Natural killer cell (primary cell): ENCODE results near the gene ABHD4. TPM values are rescaled to one million over a fixed set of nuclear protein-coding genes. Genes with fewer than 3 reads are reported as not detected.

Experiments
- ATAC-seq, 3 donors: fragments of 150-1000 bp in 2 of 3; fragments of 200-7000 bp in 1 of 3; cut with Tn5 transposase; 1 replicate in 1 of 3; 2 replicates in 2 of 3; pipeline ENCODE4 v1.10.0; 2021; ENCODE audit warnings: mild to moderate bottlenecking in 2 of 3, moderate library complexity in 2 of 3
- DNase-seq, 2 donors: peaks; one replicate each; pipeline versions ENCODE4 v3.0.0 to v3.0.0-alpha.2; 2013 to 2021; ENCODE audit warnings: mixed read lengths in 1 of 2
- H3K27ac ChIP-seq: one replicate; pipeline ENCODE4 v1.5.1; 2013; ENCODE audit warnings: mild to moderate bottlenecking, low read length
- H3K27me3 ChIP-seq: one replicate; pipeline ENCODE4 v1.6.1; 2013; ENCODE audit warnings: low read length; ENCODE audit not compliant: control insufficient read depth, insufficient read depth
- H3K36me3 ChIP-seq: one replicate; pipeline ENCODE4 v1.6.1; 2013; ENCODE audit warnings: low read length; ENCODE audit not compliant: control insufficient read depth, insufficient read depth
- H3K4me1 ChIP-seq: one replicate; pipeline ENCODE4 v1.6.1; 2013; ENCODE audit warnings: low read length; ENCODE audit not compliant: control insufficient read depth, insufficient read depth
- H3K4me3 ChIP-seq: one replicate; pipeline ENCODE4 v1.5.1; 2013; ENCODE audit warnings: low read length
- H3K9me3 ChIP-seq: one replicate; pipeline ENCODE4 v1.6.1; 2013; ENCODE audit warnings: low read length; ENCODE audit not compliant: control insufficient read depth, insufficient read depth
- H3K27ac Mint-ChIP-seq, 2 donors: one replicate each; pipeline ENCODE4 v1.8.0; 2022; ENCODE audit warnings: mild to moderate bottlenecking in 2 of 2, mixed read lengths in 2 of 2, moderate library complexity in 1 of 2
- H3K27me3 Mint-ChIP-seq, 2 donors: one replicate each; pipeline ENCODE4 v1.8.0; 2022; ENCODE audit warnings: low read depth in 2 of 2, mixed read lengths in 2 of 2
- H3K36me3 Mint-ChIP-seq: one replicate; pipeline ENCODE4 v1.8.0; 2022; ENCODE audit warnings: mixed read lengths
- H3K4me1 Mint-ChIP-seq, 2 donors: one replicate each; pipeline ENCODE4 v1.8.0; 2022; ENCODE audit warnings: mixed read lengths in 2 of 2
- H3K4me3 Mint-ChIP-seq: one replicate; pipeline ENCODE4 v1.8.0; 2022; ENCODE audit warnings: mild to moderate bottlenecking, moderate library complexity, mixed read lengths
- H3K9me3 Mint-ChIP-seq, 2 donors: one replicate each; pipeline ENCODE4 v1.8.0; 2022; ENCODE audit warnings: mixed read lengths in 2 of 2
- WGBS: methylation state at CpG from one replicate; pipeline ENCODE4 v1.1.7; 2013; ENCODE audit warnings: missing lambda C conversion rate; ENCODE audit not compliant: insufficient coverage; 5-methylcytosine and 5-hydroxymethylcytosine counted together
- intact Hi-C: fragments of 100-400 bp; cut with micrococcal nuclease; formaldehyde crosslinking; loops from one replicate; pipeline ENCODE4 v1.14.2; 2022
- total RNA-seq, 4 donors: library from RNA; stranded (reverse); fragments of 120-200 nt in 1 of 4; gene quantifications; one replicate each; pipeline versions ENCODE4 v1.2.3 to v1.2.4, GENCODE V29; 2013 to 2022
- TF ChIP-seq, protein P1 (sequence below): fragments of 200-600 bp; IDR thresholded peaks from one replicate; pipeline ENCODE4 v1.8.0; 2022; ENCODE audit warnings: antibody characterized with exemption

The ABHD4 gene
- total RNA-seq, 3 donors from 2014 or later (not counting 1 experiment from before 2014, with no cell fraction given), result 29.7 to 39.3 (median 30.2) TPM

DNA sequence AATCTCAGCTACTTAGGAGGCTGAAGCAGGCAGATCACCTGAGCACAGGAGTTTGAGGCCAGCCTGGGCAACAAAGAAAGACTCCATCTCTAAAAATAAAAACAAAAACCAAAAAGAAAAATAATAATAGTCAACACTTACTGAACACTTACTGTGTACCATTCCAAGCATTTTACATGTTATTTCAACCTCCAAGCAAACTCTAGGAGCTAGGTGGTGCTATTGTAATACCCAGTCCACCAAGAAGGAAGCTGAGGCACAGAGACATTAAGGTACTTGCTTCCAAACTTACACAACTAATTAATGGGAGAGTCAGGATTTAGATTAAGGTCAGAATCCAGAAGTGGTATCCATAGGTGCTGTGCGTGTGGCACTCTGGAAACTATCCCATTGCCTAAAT lies 59.8 kb downstream of the ABHD4 start:
- intact Hi-C loops, result no loop called here
- no peaks in the 10 kb centered on the region for H3K27me3 ChIP-seq

DNA sequence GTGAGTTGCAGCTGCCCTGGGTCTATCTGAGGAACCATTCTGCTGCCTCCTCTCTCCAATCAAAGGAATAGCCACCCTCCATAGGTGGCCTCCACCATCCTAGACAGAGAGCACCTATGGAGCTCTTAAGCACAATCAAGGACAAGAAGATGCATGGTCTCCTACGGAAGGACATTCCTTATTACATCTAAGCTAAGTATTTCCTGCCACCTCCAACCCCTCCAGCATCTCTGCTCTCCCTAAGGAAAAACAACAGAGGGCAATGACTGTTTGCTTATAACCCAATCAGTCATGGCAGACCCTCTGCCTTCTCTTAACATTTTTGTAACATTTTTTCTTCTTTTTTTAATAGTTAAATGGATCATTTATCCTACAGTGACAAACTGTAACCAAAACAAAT lies 60.8 kb downstream of the ABHD4 start:
- Mint-ChIP-seq H3K9me3 (no peaks in the 10 kb centered on the region), H3K4me3 (no peak overlapping the region), H3K27ac (no peak overlapping the region), H3K27me3 (peaks cover 0 to 5% of the 10 kb centered on the region in 2 donors), H3K4me1 (no peaks in the 10 kb centered on the region), H3K36me3 (no peaks in the 10 kb centered on the region)
- intact Hi-C loops, result no loop called here
- Histone ChIP-seq H3K4me3 (no peak overlapping the region), H3K36me3 (no peaks in the 10 kb centered on the region), H3K9me3 (no peaks in the 10 kb centered on the region), H3K27ac (no peak overlapping the region), H3K27me3 (no peaks in the 10 kb centered on the region), H3K4me1 (no peaks in the 10 kb centered on the region)
- WGBS, result 60% methylated on average over 1 of the region's 1 CpG
- ATAC-seq (no peak), DNase-seq (no peak)
- TF ChIP-seq, protein P1, sequence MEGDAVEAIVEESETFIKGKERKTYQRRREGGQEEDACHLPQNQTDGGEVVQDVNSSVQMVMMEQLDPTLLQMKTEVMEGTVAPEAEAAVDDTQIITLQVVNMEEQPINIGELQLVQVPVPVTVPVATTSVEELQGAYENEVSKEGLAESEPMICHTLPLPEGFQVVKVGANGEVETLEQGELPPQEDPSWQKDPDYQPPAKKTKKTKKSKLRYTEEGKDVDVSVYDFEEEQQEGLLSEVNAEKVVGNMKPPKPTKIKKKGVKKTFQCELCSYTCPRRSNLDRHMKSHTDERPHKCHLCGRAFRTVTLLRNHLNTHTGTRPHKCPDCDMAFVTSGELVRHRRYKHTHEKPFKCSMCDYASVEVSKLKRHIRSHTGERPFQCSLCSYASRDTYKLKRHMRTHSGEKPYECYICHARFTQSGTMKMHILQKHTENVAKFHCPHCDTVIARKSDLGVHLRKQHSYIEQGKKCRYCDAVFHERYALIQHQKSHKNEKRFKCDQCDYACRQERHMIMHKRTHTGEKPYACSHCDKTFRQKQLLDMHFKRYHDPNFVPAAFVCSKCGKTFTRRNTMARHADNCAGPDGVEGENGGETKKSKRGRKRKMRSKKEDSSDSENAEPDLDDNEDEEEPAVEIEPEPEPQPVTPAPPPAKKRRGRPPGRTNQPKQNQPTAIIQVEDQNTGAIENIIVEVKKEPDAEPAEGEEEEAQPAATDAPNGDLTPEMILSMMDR, result no peak

More for the DNA sequence above, 59.8 kb downstream of the ABHD4 start:
- H3K27ac ChIP-seq, result no peak overlapping the region
- Mint-ChIP-seq H3K4me3 (no peak overlapping the region), H3K36me3 (no peaks in the 10 kb centered on the region), H3K27ac (no peak overlapping the region), H3K4me1 (no peaks in the 10 kb centered on the region), H3K9me3 (no peaks in the 10 kb centered on the region), H3K27me3 (peaks cover 0 to 5% of the 10 kb centered on the region in 2 donors)
- WGBS, result 91% methylated on average over 1 of the region's 1 CpG
- no peak for DNase-seq
- H3K36me3 ChIP-seq, result no peaks in the 10 kb centered on the region
- no peaks in the 10 kb centered on the region for H3K9me3 ChIP-seq
- H3K4me1 ChIP-seq, result no peaks in the 10 kb centered on the region
- H3K4me3 ChIP-seq, result no peak overlapping the region
- TF ChIP-seq, protein P1, result no peak
- ATAC-seq, result no peak

DNA sequence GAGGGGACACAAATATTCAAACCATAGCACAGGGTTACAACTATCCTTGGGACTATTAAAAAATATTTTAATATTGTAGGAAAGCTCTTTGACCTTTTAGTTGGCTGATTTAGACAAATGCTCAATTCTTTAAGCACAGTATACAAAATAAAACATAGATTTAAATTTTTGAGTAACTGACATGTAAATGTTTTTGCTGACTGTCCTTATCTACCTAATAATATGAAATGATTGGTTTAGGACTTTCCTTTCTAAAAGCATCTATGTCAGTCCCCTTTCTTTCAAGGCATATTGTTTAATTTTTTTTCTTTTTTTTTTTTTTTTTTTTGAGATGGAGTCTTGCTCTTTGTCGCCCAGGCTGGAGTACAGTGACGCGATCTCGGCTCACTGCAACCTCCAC lies 62.6 kb downstream of the ABHD4 start:
- TF ChIP-seq, protein P1, result no peak
- peaks cover 0 to 5% of the 10 kb centered on the region in 2 donors for H3K27me3 Mint-ChIP-seq
- DNase-seq, result no peak
- ATAC-seq, result no peak
- H3K27me3 ChIP-seq, result no peaks in the 10 kb centered on the region
- H3K4me3 ChIP-seq, result no peak overlapping the region
- H3K36me3 Mint-ChIP-seq, result no peaks in the 10 kb centered on the region
- H3K9me3 ChIP-seq, result no peaks in the 10 kb centered on the region
- H3K27ac ChIP-seq, result no peak overlapping the region
- H3K9me3 Mint-ChIP-seq, result no peaks in the 10 kb centered on the region
- no peaks in the 10 kb centered on the region for H3K4me1 ChIP-seq
- WGBS, result 100% methylated on average over 4 of the region's 4 CpGs
- intact Hi-C loops, result no loop called here
- no peak overlapping the region for H3K27ac Mint-ChIP-seq
- H3K4me3 Mint-ChIP-seq, result no peak overlapping the region
- H3K36me3 ChIP-seq, result no peaks in the 10 kb centered on the region
- H3K4me1 Mint-ChIP-seq, result no peaks in the 10 kb centered on the region

Other genes starting within 250 kb of the ABHD4 start
- 10 to 100 TPM; 79.5 to 97.9 (median 92.8) TPM for gene DAD1, start 9.1 kb upstream of the ABHD4 start, total RNA-seq
- not detected for gene OR6J1, start 46.1 kb downstream of the ABHD4 start, total RNA-seq
- gene OXA1L, start 168.4 kb downstream of the ABHD4 start, total RNA-seq, result 100 to 1,000 TPM; 121 to 143 (median 125) TPM
- 10 to 100 TPM in 1 of 3 donors, 1 to 10 TPM in 2; 4.3 to 16.8 (median 9.6) TPM for gene SLC7A7, start 217.1 kb downstream of the ABHD4 start, total RNA-seq
- 10 to 100 TPM; 40.5 to 42.0 (median 41.6) TPM for gene MRPL52, start 231.6 kb downstream of the ABHD4 start, total RNA-seq
- gene MMP14, start 238.3 kb downstream of the ABHD4 start, total RNA-seq, result 1 to 10 TPM; 1.2 to 1.7 (median 1.4) TPM